Bronchial epithelial cell (primary cell): ENCODE data around the gene KDM5B. TPM values are rescaled to one million over a fixed set of nuclear protein-coding genes. Genes with fewer than 3 reads are reported as not detected.

Experiments
- DNase-seq: peaks from one replicate; pipeline ENCODE4 v3.0.0-alpha.2; 2010; ENCODE audit warnings: low read depth
- FAIRE-seq: peaks from 2 replicates; lab custom pipeline; 2011; peaks lifted over from hg19 to GRCh38; lab: Jason Lieb, UNC
- H3K27me3 ChIP-seq: 2 replicates; pipeline ENCODE4 v1.5.1; 2011; ENCODE audit warnings: low read length; ENCODE audit not compliant: control insufficient read depth, insufficient read depth
- H3K36me3 ChIP-seq: 2 replicates; pipeline ENCODE4 v1.5.1; 2011; ENCODE audit warnings: low read length; ENCODE audit not compliant: control insufficient read depth, insufficient read depth
- H3K4me3 ChIP-seq: 2 replicates; pipeline ENCODE4 v1.5.1; 2011; ENCODE audit warnings: mild to moderate bottlenecking, low read depth, low read length, control low read depth
- total RNA-seq: library from RNA; depleted of rRNA; stranded (reverse); fragments of >200 nt; gene quantifications from 2 replicates; pipeline ENCODE4 v1.2.1, GENCODE V29; 2014
- TF ChIP-seq, protein P1 (sequence below): IDR thresholded peaks from 2 replicates; pipeline ENCODE4 v1.5.1; 2011; ENCODE audit warnings: mild to moderate bottlenecking, moderate library complexity, low read length, control low read depth, inconsistent platforms; ENCODE audit not compliant: insufficient read depth, severe bottlenecking

KDM5B gene
- total RNA-seq, 1 donor from 2014 or later, result 74.0 TPM

DNA sequence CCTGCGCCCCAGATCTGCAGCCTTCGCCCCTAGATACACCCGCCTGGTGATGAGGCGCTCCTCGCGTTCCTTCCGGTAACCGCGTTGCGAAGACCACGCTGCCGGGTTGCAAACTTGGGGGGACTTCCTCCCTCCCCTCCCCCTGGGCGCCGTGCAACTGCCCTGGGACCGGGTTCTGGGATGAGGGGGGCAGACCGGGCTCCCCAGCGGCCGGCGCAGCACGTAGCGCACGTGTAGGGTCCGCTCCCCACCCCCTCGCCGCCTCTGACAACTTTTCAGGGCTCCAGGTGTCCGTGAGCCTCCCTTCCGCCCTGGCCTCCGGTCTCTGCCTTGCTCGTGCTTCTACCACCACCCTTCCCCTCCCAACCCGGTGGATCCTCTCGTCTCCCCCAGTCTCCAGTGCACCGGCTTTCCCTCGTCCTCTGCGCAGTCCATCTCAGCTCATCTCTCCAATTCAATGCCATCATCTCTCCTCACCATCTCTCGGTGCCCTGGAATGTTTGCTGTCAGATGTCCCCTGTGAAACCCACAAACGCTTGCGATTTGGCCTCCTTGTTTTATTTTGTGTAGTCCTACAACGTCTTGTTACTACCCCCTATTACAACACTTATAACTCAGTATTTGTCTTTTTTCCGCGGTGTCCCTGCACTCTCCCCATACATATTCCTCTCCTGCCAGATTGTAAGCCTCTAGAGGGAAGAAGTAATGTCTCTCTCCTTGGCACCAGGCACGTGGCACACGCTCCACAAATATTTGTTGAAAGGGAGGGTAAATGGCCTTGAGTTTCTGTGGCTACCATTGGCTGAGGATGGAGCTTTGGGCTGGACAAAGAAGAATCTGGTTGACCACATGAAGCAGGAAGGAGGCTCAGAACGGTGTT, 3.3 kb upstream of the KDM5B start:
- TF ChIP-seq, protein P1, sequence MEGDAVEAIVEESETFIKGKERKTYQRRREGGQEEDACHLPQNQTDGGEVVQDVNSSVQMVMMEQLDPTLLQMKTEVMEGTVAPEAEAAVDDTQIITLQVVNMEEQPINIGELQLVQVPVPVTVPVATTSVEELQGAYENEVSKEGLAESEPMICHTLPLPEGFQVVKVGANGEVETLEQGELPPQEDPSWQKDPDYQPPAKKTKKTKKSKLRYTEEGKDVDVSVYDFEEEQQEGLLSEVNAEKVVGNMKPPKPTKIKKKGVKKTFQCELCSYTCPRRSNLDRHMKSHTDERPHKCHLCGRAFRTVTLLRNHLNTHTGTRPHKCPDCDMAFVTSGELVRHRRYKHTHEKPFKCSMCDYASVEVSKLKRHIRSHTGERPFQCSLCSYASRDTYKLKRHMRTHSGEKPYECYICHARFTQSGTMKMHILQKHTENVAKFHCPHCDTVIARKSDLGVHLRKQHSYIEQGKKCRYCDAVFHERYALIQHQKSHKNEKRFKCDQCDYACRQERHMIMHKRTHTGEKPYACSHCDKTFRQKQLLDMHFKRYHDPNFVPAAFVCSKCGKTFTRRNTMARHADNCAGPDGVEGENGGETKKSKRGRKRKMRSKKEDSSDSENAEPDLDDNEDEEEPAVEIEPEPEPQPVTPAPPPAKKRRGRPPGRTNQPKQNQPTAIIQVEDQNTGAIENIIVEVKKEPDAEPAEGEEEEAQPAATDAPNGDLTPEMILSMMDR, result no peak
- DNase-seq, result peak; percentile 14
- Histone ChIP-seq H3K36me3 (no peaks in the 10 kb centered on the region), H3K27me3 (no peaks in the 10 kb centered on the region), H3K4me3 (peak overlapping the region; percentile 53)
- FAIRE-seq, result no peak

DNA sequence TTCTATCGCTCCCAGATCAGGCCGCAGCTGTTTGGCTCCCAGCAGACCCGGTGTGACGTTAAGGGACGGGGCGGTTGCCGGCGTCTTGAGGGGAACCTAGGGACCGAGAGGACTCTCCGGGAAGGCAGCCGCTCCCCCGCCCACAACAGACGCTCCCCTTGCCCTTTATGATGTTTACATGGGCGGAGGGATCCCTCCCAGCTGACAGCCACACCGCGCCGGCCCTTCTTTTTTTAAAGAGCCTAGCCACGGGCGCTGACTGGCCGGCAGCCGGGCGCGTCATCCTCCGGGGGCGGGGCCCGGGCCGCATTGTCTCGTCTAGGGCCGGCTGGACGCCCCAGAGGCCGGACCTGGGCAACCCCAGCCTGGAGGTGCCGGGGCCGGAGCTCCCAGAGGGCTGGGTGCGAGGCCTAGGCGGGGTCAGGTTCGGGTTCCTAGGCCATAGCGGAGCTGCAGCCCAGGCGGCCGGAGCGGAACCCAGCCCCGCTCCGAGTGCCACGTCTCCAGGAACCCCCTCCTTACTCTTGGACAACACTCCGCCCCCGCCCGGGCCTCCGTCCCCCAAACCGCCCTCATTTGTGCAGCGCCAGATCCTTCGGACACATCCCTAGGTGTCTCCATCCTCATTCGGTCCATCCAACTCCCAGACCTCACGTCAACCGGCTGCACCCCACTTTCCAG, 2.5 kb upstream of the KDM5B start, which contains the start of gene PCAT6:
Gene PCAT6, plus strand, starts transcription at position 340 of the 681 bp plus-strand sequence.
- Histone ChIP-seq H3K36me3 (no peaks in the 10 kb centered on the region), H3K4me3 (peak within 1 kb of the TSS; percentile 53), H3K27me3 (no peaks in the 10 kb centered on the region)
- TF ChIP-seq, protein P1, result no peak
- FAIRE-seq (no peak), DNase-seq (peak; percentile 76)

DNA sequence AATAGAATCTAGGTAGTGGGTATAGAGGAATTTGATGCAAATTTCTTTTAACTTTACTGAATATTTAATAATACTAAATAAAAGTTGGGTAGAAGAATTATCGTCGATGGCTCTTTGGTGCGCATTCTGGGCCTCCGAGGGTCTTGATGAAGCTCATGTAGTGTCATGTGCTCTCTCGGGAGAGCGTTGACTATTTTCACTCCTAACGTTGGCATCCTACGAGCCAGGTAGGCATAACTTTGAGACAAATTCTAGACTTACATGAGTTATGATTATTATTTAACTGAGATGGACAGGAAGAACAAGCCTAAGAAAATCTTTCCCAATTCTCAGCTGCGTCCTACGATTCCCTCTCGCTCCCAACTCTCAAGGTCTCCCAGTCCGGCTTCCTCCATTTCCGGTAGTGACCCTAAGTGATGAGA, 2.0 kb upstream of the KDM5B start:
- peak overlapping the region; percentile 53 for H3K4me3 ChIP-seq
- DNase-seq (no peak), FAIRE-seq (no peak)
- no peaks in the 10 kb centered on the region for H3K27me3 ChIP-seq
- no peaks in the 10 kb centered on the region for H3K36me3 ChIP-seq
- TF ChIP-seq, protein P1, result no peak

DNA sequence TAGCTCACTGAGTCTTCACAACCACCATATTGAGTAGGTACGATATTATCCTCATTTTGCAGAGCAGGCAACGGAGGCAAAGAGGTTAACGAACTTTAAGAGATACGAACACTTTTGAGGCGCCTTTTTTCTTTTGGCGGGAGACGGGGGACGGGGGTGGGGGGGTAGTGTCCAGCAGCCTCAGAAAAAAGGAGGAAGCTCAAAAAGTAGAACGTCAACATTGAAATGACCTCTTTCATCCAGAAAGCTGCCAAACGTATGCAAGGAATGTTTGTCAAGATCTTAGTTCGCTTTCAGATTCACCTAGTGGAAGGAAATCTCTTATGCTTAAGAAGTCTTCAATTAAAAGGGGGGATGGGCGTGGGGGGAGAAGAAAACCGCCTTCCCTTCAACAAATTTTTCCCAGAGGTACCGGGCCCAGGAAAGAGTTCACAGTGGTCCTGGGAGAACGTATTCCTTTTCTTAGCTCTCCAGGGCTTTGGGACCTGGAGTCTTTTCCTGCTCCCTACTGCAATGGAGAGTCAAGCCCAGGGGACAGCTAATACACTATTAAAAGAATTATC, 1.5 kb upstream of the KDM5B start:
- FAIRE-seq (no peak), DNase-seq (no peak)
- Histone ChIP-seq H3K27me3 (no peaks in the 10 kb centered on the region), H3K4me3 (no peak overlapping the region), H3K36me3 (no peaks in the 10 kb centered on the region)
- TF ChIP-seq, protein P1, result no peak

DNA sequence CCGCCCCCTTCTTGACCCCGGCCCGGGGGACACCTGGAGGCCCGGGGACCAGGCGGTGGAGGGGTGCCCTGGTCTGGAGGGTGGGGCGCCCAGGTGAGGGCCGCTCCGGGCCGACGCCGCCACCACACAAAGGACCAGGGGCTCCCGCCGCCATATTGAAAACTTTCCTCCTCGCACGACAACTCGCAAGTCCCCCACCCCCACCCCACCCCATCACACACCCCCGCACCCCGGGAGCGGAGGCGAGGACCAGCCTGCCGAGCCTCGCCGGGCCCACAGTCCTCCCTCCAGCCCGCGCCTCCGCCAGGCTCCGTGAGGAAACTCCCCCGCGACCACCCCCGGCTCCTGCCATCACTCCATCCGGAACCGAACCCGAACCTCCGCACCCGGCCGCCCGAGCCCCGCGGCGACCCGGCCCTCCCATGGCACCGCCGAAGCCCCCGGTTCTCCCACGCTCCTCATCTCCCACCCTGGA, 733 bp downstream of the KDM5B start:
- Histone ChIP-seq H3K4me3 (peak overlapping the region; percentile 96), H3K27me3 (no peaks in the 10 kb centered on the region), H3K36me3 (no peaks in the 10 kb centered on the region)
- FAIRE-seq (no peak), DNase-seq (no peak)
- TF ChIP-seq, protein P1, result no peak
